Measurements from ENCODE around the gene PPP2R1A.
A peak's percentile ranks its signal among the peaks of the same experiment; 100 is the strongest.

The PPP2R1A gene

GRCh38 chr19:52170304-52170703, 19.5 kb upstream of the PPP2R1A start:
- no peak for DNase-seq
- Histone ChIP-seq H3K36me3 (peaks cover 7% of the 10 kb centered on the region), H3K9me3 (ENCODE audit: severe bottlenecking) (peaks cover 12% of the 10 kb centered on the region), H3K27ac (no peak overlapping the region), H3K4me3 (ENCODE audit: low read depth, low read length) (no peak overlapping the region; the same call in 1 of the 2 replicates), H3K27me3 (ENCODE audit: insufficient read depth, low read depth, severe bottlenecking) (no peaks in the 10 kb centered on the region)
- TF ChIP-seq, protein P1, sequence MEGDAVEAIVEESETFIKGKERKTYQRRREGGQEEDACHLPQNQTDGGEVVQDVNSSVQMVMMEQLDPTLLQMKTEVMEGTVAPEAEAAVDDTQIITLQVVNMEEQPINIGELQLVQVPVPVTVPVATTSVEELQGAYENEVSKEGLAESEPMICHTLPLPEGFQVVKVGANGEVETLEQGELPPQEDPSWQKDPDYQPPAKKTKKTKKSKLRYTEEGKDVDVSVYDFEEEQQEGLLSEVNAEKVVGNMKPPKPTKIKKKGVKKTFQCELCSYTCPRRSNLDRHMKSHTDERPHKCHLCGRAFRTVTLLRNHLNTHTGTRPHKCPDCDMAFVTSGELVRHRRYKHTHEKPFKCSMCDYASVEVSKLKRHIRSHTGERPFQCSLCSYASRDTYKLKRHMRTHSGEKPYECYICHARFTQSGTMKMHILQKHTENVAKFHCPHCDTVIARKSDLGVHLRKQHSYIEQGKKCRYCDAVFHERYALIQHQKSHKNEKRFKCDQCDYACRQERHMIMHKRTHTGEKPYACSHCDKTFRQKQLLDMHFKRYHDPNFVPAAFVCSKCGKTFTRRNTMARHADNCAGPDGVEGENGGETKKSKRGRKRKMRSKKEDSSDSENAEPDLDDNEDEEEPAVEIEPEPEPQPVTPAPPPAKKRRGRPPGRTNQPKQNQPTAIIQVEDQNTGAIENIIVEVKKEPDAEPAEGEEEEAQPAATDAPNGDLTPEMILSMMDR (IDR thresholded peaks at IDR 0.05; ENCODE audit: low read depth, low read length) = no peak

DNA sequence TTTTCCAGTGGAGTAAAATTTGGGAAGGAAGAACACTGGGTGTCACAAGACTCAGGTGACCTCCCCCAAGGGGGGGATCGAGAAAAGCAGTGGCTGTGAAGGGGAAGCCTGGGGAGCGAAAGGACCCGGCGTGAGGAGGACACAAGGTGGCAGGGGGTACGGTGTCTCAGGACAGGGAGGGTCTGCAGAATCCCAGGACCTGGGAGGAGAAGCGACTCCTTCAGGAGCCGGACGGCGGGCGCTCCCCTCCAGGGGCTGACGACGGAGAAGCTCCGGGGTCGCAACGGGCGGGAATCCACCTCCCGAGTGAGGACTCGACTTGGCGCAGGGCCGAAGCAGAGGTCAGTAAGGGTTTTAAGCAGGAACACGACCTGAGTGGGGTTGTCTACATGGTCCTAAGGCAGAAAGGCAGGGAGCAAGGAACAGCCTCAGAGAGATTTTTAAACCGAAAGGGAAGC, 19.0 kb upstream of the PPP2R1A start:
- Histone ChIP-seq H3K27me3 (ENCODE audit: insufficient read depth, low read depth, severe bottlenecking) (no peaks in the 10 kb centered on the region), H3K4me3 (ENCODE audit: low read depth, low read length) (peak overlapping the region; percentile 88), H3K9me3 (ENCODE audit: severe bottlenecking) (peaks cover 12% of the 10 kb centered on the region), H3K36me3 (peaks cover 7% of the 10 kb centered on the region), H3K27ac (no peak overlapping the region)
- peak; percentile 7 for DNase-seq
- TF ChIP-seq, protein P1 (IDR thresholded peaks at IDR 0.05; ENCODE audit: low read depth, low read length) = no peak

DNA sequence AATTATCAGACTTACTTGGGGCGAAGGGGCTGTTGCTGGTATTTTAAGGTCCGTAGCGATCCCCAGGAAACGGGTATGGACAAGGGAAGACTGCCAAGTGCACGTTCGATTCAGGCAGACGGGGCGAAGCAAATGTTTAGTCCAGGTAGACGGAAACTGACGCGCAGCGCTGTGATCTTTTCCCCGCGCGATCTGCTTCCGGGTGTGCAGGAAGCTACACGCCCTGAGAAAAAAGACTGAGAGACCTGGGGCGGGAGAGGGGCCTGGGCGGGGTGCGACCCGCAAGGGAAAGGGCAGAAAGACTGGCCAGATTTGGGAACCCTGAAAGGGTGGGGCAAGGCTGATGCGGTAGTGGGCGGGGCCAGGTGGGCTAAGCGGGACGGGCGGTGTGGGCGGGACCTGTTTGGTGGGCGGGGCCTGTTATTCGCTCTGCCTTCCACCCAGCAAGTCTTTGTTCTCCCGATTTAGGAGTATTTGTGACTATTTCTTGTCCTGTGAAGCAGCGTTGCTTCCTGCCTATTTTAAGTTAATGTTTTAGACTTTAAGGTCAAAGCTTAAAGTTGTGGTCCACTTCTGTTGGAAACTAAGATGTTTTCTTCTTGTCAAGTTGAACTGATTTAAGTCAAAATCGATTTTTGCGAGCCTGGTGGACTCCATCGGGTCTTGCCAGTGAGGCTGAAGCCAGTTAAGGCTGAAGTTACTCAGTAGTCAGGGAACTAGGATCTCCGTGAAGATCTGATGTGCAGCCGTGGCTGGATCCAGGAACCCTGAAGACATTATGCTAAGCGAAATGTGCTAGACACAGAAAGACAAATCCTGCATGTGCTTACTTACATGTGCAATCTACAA, 18.3 kb upstream of the PPP2R1A start, which contains the start of gene ZNF836:
TSS of gene ZNF836 (minus strand) at position 301 of the 849 bp plus-strand sequence. CDS start 3,549 bp downstream, outside the sequence.
- Histone ChIP-seq H3K4me3 (ENCODE audit: low read depth, low read length) (peak within 1 kb of the TSS; percentile 88), H3K36me3 (peaks cover 7% of the 10 kb centered on the region), H3K27me3 (ENCODE audit: insufficient read depth, low read depth, severe bottlenecking) (no peaks in the 10 kb centered on the region), H3K27ac (peak within 1 kb of the TSS; percentile 64), H3K9me3 (ENCODE audit: severe bottlenecking) (peaks cover 12% of the 10 kb centered on the region)
- TF ChIP-seq, protein P1 (IDR thresholded peaks at IDR 0.05; ENCODE audit: low read depth, low read length) = no peak
- DNase-seq = peak; percentile 79

DNA sequence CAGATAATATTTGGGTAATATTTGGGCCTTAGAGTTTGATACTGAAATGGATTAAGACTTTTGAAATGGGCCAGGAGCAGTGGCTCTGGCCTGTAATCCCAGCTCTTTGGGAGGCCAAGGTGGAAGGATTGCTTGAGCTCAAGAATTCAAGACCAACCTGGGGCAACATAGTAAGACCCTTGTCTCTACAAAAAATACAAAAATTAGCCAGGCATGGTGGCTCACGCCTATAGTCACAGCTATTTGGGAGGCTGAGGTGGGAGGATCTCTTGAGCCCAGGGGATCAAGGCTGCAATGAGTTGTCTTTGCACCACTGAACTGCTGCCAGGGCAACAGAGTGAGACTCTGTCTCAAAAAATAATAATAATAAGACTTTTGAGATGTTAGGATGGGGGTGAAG, 17.5 kb upstream of the PPP2R1A start:
- peaks cover 5% of the 10 kb centered on the region for H3K36me3 ChIP-seq
- TF ChIP-seq, protein P1 (IDR thresholded peaks at IDR 0.05; ENCODE audit: low read depth, low read length) = no peak
- no peak for DNase-seq
- H3K9me3 ChIP-seq (ENCODE audit: severe bottlenecking) = peaks cover 12% of the 10 kb centered on the region
- H3K27ac ChIP-seq = no peak overlapping the region
- H3K4me3 ChIP-seq (ENCODE audit: low read depth, low read length) = peak overlapping the region; percentile 88
- no peaks in the 10 kb centered on the region for H3K27me3 ChIP-seq (ENCODE audit: insufficient read depth, low read depth, severe bottlenecking)

DNA sequence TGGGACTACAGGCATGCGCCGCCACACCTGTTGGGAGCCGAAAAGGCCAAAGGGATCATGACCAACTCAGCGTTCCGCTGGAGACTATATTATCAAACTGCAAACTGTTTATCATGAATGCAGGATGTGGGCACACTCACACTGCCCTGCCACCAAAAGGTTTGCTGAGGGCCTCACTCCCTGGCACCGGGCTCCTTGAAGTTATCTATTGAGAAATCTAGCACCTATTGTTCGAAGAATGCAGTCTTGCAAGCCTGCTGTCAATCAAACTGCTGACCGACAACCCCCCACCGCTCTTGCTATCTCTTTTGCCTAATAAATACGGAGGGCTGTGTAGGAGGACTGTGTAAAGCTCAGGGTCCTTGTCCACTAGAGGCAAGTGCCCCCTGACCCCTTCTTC, 13.3 kb upstream of the PPP2R1A start:
- Histone ChIP-seq H3K27ac (no peak overlapping the region), H3K36me3 (no peaks in the 10 kb centered on the region), H3K9me3 (ENCODE audit: severe bottlenecking) (peaks cover 12% of the 10 kb centered on the region), H3K4me3 (ENCODE audit: low read depth, low read length) (no peak overlapping the region), H3K27me3 (ENCODE audit: insufficient read depth, low read depth, severe bottlenecking) (no peaks in the 10 kb centered on the region)
- TF ChIP-seq, protein P1 (IDR thresholded peaks at IDR 0.05; ENCODE audit: low read depth, low read length) = no peak
- no peak for DNase-seq

Measured in WERI-Rb-1 (cell line).